PC-9 (cell line): ENCODE data around the gene DOCK11.

ENCODE experiments used
- CTCF ChIP-seq: fragments of 200-600 bp; sonication (generic); conservative IDR thresholded peaks from 2 replicates; pipeline ENCODE4 v1.6.1; 2017; ENCODE audit warnings: mixed run types, antibody characterized with exemption, mild to moderate bottlenecking, moderate library complexity
- EZH2 ChIP-seq: fragments of 200-600 bp; sonication (generic); IDR thresholded peaks from 2 replicates; pipeline ENCODE4 v1.8.0; 2017; ENCODE audit warnings: antibody characterized with exemption, low read depth

- TF ChIP-seq CTCF (no peak), EZH2 (no peak)
Measured at GRCh38 chrX:118585296-118585695, 89.7 kb downstream of the DOCK11 start.
